HS-5 (cell line): Measurements from ENCODE around the gene ATP2C1.
A peak's percentile ranks its signal among the peaks of the same experiment; 100 is the strongest.
"Not testable (repeated sequence)": the region's sequence is repeated elsewhere in the genome, so short reads cannot be mapped to it uniquely, and the experiment has no call there.

Source experiments
- DNase-seq: peaks from one replicate; pipeline ENCODE4 v3.0.0-alpha.2; 2012; ENCODE audit warnings: low read depth

Gene ATP2C1

GRCh38 chr3:130893376-130894129 is at the start of gene ATP2C1:
Gene ATP2C1, plus strand, starts transcription at chr3:130894084. Its CDS starts 686 bp downstream, at chr3:130894770.
- DNase-seq: peak; percentile 82

- DNase-seq: no peak
Measured at GRCh38 chr3:130844462-130844861, 49.4 kb upstream of the ATP2C1 start.

GRCh38 chr3:130846181-130846580 is 47.7 kb upstream of the ATP2C1 start:
- DNase-seq: no peak

- no peak for DNase-seq
Measured at GRCh38 chr3:130849091-130849552, 44.8 kb upstream of the ATP2C1 start.

GRCh38 chr3:130850044-130850797 is 43.7 kb upstream of the ATP2C1 start:
- no peak for DNase-seq

- DNase-seq: no peak
Measured at GRCh38 chr3:130850843-130851242, 43.0 kb upstream of the ATP2C1 start.

GRCh38 chr3:130851277-130851676 is 42.6 kb upstream of the ATP2C1 start:
- DNase-seq: no peak

GRCh38 chr3:130853581-130853980 is 40.3 kb upstream of the ATP2C1 start:
- DNase-seq: no peak

- DNase-seq: no peak
Measured at GRCh38 chr3:130854208-130854864, 39.5 kb upstream of the ATP2C1 start.

GRCh38 chr3:130857336-130858026 is 36.4 kb upstream of the ATP2C1 start:
- DNase-seq: no peak

- DNase-seq: not testable (repeated sequence)
Measured at GRCh38 chr3:130862130-130862529, 31.8 kb upstream of the ATP2C1 start.

- no peak for DNase-seq
Measured at GRCh38 chr3:130865489-130865888, 28.4 kb upstream of the ATP2C1 start.

- DNase-seq: no peak
Measured at GRCh38 chr3:130866327-130866726, 27.6 kb upstream of the ATP2C1 start.

- DNase-seq: no peak
Measured at GRCh38 chr3:130870423-130870822, 23.5 kb upstream of the ATP2C1 start.

- DNase-seq: no peak
Measured at GRCh38 chr3:130876594-130876993, 17.3 kb upstream of the ATP2C1 start.

- DNase-seq: no peak
Measured at GRCh38 chr3:130878464-130878863, 15.4 kb upstream of the ATP2C1 start.

GRCh38 chr3:130889416-130889946 is 4.4 kb upstream of the ATP2C1 start:
- DNase-seq: no peak

- DNase-seq: peak; percentile 65
Measured at GRCh38 chr3:130892759-130893375, 1.0 kb upstream of the ATP2C1 start.

- DNase-seq: no peak
Measured at GRCh38 chr3:130894130-130894985, 474 bp downstream of the ATP2C1 start.

- no peak for DNase-seq
Measured at GRCh38 chr3:130894986-130895280, 1.0 kb downstream of the ATP2C1 start.
